Epithelial cell of esophagus (primary cell): Measurements from ENCODE around the gene RAPGEF2.
"Not testable (repeated sequence)": the region's sequence is repeated elsewhere in the genome, so short reads cannot be mapped to it uniquely, and the experiment has no call there.

ENCODE experiments used
- DNase-seq: peaks from one replicate; pipeline ENCODE4 v3.0.0; 2010; ENCODE audit warnings: low read depth
- H3K4me3 ChIP-seq: 2 replicates; pipeline ENCODE4 v1.5.1; 2011; ENCODE audit warnings: mild to moderate bottlenecking, low read length, control low read depth
- TF ChIP-seq, protein P1 (sequence below): IDR thresholded peaks from 2 replicates; pipeline ENCODE4 v1.5.1; 2011; ENCODE audit warnings: low read depth, mild to moderate bottlenecking, low read length, control low read depth, inconsistent platforms; ENCODE audit not compliant: insufficient read depth; ENCODE audit errors: missing control alignments

The RAPGEF2 gene

DNA sequence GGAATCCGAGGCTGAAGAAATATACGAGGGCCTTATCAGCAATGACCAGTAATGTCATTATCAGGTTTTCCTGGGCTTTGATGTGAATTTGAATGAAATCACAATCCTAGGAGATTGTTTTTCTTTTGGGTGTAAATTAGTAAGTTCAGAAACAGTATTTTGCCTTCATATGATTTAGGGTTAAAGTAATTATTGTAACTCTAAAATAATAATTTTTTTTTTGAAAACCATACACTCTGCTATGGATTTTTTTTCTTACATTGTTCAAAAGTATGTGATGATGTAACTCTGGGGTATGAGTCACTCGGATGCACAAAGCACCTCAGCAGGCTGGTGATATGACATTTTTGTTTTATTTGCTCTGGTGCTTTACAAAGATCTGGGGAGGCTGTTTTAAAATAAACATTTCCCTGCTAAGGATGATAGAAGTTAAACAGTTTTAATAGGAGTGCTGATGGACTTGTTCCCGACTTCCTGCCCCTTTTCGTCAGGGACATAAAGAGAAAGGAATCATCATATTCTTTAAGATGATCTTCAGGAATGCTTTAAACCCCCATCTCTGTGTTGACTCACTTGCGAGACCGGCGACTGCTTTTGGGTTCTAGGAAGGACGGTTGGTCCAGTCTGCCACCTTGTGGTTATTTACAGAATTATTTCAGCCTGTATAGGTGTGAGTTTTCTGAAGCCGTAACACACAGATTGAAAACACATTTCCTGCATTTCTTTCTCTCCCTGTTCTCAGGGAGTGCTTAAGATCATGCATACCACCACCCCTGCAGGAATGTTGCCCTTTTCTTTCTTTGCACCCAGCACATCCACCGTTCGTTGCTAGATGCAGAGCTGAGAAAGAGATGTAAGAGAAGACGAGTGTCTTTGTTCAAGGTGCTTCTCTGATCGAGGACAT, 72.5 kb downstream of the RAPGEF2 start:
- peak; percentile 88 for DNase-seq
- TF ChIP-seq, protein P1, sequence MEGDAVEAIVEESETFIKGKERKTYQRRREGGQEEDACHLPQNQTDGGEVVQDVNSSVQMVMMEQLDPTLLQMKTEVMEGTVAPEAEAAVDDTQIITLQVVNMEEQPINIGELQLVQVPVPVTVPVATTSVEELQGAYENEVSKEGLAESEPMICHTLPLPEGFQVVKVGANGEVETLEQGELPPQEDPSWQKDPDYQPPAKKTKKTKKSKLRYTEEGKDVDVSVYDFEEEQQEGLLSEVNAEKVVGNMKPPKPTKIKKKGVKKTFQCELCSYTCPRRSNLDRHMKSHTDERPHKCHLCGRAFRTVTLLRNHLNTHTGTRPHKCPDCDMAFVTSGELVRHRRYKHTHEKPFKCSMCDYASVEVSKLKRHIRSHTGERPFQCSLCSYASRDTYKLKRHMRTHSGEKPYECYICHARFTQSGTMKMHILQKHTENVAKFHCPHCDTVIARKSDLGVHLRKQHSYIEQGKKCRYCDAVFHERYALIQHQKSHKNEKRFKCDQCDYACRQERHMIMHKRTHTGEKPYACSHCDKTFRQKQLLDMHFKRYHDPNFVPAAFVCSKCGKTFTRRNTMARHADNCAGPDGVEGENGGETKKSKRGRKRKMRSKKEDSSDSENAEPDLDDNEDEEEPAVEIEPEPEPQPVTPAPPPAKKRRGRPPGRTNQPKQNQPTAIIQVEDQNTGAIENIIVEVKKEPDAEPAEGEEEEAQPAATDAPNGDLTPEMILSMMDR = peak; percentile 80
- H3K4me3 ChIP-seq = no peak overlapping the region

DNA sequence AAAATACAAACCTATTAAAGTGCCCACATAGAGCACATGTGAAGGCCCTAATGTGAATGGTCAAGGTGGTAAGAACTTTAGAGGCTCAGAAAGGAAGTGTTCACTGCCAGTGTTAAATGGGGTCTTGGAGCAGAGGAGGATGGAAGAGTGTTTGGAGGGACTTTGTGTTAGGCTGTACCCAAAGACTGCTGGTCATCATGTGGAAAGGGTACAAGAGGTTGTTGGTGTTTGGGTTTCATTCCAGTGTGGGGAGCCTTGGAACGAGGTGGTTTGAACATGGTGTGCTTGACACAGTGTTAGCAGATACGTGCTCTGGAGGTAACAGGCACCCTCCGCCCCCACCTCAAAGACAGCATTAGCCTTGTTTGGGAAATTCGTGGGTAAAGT, 73.1 kb downstream of the RAPGEF2 start:
- TF ChIP-seq, protein P1 = no peak
- no peak for DNase-seq
- H3K4me3 ChIP-seq = no peak overlapping the region

- TF ChIP-seq, protein P1 = no peak
- DNase-seq = no peak
- H3K4me3 ChIP-seq = no peak overlapping the region
These were observed 74.6 kb downstream of the RAPGEF2 start for GRCh38 chr4:159177265-159178150.

- DNase-seq = peak; percentile 15
- H3K4me3 ChIP-seq = no peak overlapping the region
- TF ChIP-seq, protein P1 = no peak
These were observed 75.3 kb downstream of the RAPGEF2 start for GRCh38 chr4:159178151-159178546.

DNA sequence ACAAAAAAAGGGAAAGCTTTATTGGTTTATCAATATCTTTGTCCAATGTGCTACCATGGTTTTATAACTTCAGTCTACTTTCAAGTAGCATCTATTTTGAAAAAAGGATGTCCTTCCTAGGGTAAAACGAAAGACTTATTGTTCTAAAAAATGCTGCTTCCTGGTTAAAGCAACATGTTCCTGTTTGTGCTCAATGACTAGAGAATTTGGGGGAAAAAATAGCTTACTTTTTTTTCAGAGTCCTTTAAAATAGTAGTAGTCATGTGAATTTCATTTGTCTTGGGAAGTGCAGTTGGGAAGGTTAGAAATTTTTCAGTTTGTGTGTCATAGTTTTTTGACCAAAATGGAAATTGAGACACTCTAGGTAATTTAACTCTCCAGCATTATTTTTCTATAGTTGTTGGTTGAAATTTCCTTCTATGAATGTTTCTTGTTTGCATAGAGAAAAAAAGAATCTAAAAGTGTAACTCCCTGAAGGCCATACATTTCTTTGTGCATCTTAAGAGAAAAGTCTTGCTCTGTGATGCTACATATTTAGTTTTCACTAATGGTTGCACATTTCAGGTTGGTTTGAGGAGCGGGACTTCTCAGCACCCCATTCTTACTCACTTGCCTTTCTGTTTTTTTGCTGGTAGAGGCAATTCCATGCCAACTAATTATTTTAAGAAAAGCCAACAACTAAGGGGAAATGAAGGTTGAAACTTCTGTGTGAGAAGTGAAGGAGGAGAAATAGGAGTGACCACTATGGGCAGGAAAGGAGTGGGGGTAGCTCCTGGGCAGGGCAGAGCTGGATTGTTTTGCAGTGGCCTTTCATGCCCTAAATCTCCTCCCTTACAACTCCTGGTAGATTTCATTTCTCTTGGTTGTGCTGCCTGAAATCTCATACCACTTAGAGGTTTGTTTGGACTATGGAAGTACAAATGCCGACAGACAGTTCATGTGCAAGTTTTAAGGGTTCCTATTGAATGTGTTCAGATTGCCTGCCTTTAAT, 76.4 kb downstream of the RAPGEF2 start:
- no peak for DNase-seq
- no peak overlapping the region for H3K4me3 ChIP-seq
- TF ChIP-seq, protein P1 = no peak

GRCh38 chr4:159183885-159184605, 81.2 kb downstream of the RAPGEF2 start:
- DNase-seq, H3K4me3 ChIP-seq: not testable (repeated sequence)
